ENCODE data around the gene ATP6V0E1. TPM values are rescaled to one million over a fixed set of nuclear protein-coding genes. Genes with fewer than 3 reads are reported as not detected.

The ATP6V0E1 gene
- total RNA-seq, 4 donors from 2014 or later = 57.8 to 132 (median 97.2) TPM

DNA sequence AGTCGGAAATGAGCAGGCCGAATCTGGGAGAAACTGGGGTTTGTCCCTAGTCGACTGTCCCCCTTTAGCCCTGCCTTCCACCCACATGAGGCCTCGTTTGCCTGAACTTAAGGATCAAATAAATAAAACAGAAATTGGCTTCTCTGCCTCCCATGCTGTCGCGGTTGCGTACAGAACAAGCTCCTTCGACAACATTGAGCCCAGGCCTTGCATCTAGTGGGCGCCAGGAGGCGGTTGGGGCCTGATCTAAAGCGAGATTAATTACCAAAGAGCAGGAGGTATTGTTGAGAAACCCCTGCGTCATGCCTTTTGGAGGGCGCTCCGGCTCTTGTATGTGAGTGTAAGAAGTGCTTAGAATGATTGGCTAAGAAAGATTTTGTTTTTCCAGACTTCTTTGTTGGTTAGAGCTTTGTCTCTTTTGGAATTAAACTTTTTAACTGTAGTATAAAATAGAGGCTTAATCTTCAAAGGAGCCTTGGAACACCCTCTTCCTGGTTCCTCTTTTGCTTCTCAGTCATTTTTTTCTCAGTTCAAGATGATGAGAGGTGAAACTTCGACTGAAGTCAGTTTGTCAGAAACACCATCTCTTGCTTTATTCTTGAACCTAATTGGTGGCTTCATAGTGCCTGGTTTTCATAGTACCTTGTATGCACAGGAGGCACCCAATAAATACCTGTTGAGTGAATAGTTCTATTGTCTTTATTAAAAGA is 828 bp downstream of the ATP6V0E1 start:
- peak; percentile 21 for DNase-seq
- Histone ChIP-seq H3K27me3 (no peaks in the 10 kb centered on the region), H3K4me3 (peak overlapping the region; percentile 73 to 98 (median 82)), H3K36me3 (peaks cover 0 to 34% (median 0%) of the 10 kb centered on the region in 3 donors), H3K4me1 (peaks cover 17 to 50% (median 18%) of the 10 kb centered on the region in 3 donors), H3K9me3 (no peaks in the 10 kb centered on the region), H3K27ac (peak overlapping the region; percentile 92 to 99 (median 96))
- no peak for TF ChIP-seq POLR2A (IDR thresholded peaks at IDR 0.05)
- TF ChIP-seq, protein P1, sequence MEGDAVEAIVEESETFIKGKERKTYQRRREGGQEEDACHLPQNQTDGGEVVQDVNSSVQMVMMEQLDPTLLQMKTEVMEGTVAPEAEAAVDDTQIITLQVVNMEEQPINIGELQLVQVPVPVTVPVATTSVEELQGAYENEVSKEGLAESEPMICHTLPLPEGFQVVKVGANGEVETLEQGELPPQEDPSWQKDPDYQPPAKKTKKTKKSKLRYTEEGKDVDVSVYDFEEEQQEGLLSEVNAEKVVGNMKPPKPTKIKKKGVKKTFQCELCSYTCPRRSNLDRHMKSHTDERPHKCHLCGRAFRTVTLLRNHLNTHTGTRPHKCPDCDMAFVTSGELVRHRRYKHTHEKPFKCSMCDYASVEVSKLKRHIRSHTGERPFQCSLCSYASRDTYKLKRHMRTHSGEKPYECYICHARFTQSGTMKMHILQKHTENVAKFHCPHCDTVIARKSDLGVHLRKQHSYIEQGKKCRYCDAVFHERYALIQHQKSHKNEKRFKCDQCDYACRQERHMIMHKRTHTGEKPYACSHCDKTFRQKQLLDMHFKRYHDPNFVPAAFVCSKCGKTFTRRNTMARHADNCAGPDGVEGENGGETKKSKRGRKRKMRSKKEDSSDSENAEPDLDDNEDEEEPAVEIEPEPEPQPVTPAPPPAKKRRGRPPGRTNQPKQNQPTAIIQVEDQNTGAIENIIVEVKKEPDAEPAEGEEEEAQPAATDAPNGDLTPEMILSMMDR (IDR thresholded peaks at IDR 0.05) = peak; percentile 30 to 60 (median 54)
- WGBS, 2 donors = 0 to 1% methylated on average over 12 to 14 of the region's 15 CpGs
- intact Hi-C loops (cut with DNase I) = loop anchor here (5.0 kb wide), 1 partner anchor 158 kb away; the partner anchor contains the start of gene BNIP1

DNA sequence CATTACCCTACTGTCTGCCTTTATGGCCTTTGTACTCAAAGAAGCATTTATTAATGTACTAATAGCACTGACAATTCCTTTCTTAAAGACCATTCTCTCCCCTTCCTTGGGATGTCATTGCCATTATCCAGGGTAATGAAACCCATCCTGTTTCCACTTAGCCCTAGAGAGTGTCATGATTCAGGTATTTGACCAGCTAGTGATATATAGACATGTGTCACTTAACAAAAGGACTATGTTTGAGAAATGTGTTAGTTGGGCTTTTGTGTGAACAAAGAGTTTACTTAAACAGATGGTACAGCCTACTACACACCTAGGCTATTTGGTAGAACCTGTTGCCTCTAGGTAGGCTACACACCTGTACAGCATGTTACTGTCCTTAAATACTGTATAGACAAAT is 2.0 kb downstream of the ATP6V0E1 start:
- peaks cover 17 to 50% (median 18%) of the 10 kb centered on the region in 3 donors for H3K4me1 ChIP-seq
- DNase-seq = no peak
- no peak for TF ChIP-seq POLR2A (IDR thresholded peaks at IDR 0.05)
- TF ChIP-seq, protein P1 (IDR thresholded peaks at IDR 0.05) = no peak
- intact Hi-C loops (cut with DNase I) = no loop called here
- H3K36me3 ChIP-seq = peaks cover 0 to 44% (median 0%) of the 10 kb centered on the region in 3 donors
- peak overlapping the region in 2 of 4 donors; percentile 86 to 98 for H3K4me3 ChIP-seq
- peak overlapping the region; percentile 7 to 99 (median 62) for H3K27ac ChIP-seq
- H3K27me3 ChIP-seq = no peaks in the 10 kb centered on the region
- H3K9me3 ChIP-seq = no peaks in the 10 kb centered on the region

DNA sequence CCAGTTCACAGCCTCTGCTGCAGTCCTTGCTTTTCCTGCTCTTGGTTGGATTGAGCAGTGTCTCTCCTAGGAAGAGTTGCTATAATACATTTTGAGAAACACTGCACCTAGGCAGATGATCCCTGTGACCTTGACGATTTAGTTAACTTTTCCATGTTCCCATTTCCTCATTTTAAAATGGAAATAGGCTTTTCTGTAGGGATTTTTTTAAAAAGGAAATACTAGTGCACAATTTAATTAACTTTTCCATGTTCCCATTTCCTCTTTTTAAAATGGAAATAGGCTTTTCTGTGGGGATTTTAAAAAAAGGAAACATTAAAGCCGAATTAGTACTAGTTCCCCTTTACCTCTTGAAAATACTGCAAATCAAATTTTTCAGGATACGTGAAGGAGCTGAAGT is 4.7 kb downstream of the ATP6V0E1 start:
- H3K4me3 ChIP-seq = no peak overlapping the region
- TF ChIP-seq, protein P1 (IDR thresholded peaks at IDR 0.05) = no peak
- intact Hi-C loops (cut with DNase I) = no loop called here
- H3K9me3 ChIP-seq = no peaks in the 10 kb centered on the region
- H3K27me3 ChIP-seq = no peaks in the 10 kb centered on the region
- DNase-seq = no peak
- H3K27ac ChIP-seq = no peak overlapping the region
- H3K4me1 ChIP-seq = peaks cover 13 to 43% (median 14%) of the 10 kb centered on the region in 3 donors
- H3K36me3 ChIP-seq = peaks cover 0 to 66% (median 0%) of the 10 kb centered on the region in 3 donors
- 70 to 73% methylated on average over 3 of the region's 3 CpGs for WGBS, 2 donors

DNA sequence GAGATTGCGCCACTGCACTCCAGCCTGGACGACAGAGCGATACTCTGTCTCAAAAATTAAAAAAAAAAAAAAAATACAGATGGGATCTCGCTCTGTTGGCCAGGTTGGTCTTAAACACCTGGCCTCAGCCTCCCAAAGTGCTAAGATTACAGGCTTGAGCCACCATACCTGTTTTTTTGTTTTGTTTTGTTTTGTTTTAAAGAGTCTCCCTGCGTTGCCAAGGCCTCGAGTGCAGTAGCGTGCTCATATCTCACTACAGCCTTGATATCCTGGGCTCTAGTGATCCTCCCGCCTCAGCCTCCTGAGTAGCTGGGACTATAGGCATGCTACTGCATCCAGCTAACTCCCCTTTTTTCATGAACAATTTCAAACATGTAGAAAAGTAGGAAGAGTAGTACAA is 7.2 kb downstream of the ATP6V0E1 start:
- 89 to 95% methylated on average over 8 of the region's 8 CpGs for WGBS, 2 donors
- Histone ChIP-seq H3K4me3 (no peak overlapping the region), H3K27me3 (no peaks in the 10 kb centered on the region), H3K27ac (no peak overlapping the region), H3K4me1 (peaks cover 4 to 36% (median 7%) of the 10 kb centered on the region in 3 donors), H3K9me3 (no peaks in the 10 kb centered on the region), H3K36me3 (peaks cover 0 to 89% (median 9%) of the 10 kb centered on the region in 3 donors)
- TF ChIP-seq, protein P1 (IDR thresholded peaks at IDR 0.05) = no peak
- no peak for TF ChIP-seq POLR2A (IDR thresholded peaks at IDR 0.05)
- intact Hi-C loops (cut with DNase I) = no loop called here
- DNase-seq = no peak

DNA sequence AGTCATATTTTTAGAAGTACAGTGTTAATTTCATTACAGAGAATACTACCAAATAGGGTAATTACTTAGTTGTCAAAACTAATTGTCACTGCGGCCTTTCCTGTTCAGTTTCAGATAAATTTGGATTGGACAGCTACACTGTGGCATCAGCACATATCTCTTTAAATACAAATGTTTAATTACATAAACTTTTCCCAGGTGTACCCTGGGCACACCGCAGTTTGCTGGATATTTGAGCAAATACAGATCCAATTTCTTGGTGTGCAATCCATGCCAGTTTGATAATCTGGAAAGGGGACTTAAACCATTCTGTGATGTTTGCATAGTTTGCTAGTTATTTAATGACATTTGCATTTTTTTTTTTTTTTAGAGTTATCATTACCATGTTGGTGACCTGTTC is 10.8 kb downstream of the ATP6V0E1 start:
- no peak overlapping the region for H3K4me3 ChIP-seq
- peaks cover 0 to 81% (median 16%) of the 10 kb centered on the region in 3 donors for H3K36me3 ChIP-seq
- no peaks in the 10 kb centered on the region for H3K27me3 ChIP-seq
- no peak overlapping the region for H3K27ac ChIP-seq
- WGBS, 2 donors = 92 to 94% methylated on average over 2 of the region's 2 CpGs
- DNase-seq = no peak
- peaks cover 0 to 16% (median 4%) of the 10 kb centered on the region in 3 donors for H3K4me1 ChIP-seq
- TF ChIP-seq, protein P1 (IDR thresholded peaks at IDR 0.05) = no peak
- no peak for TF ChIP-seq POLR2A (IDR thresholded peaks at IDR 0.05)
- no peaks in the 10 kb centered on the region for H3K9me3 ChIP-seq
- intact Hi-C loops (cut with DNase I) = no loop called here
